Prostate gland (tissue), 2 donors: Measurements from ENCODE around the gene PTGR2.

Source experiments
- CTCF ChIP-seq, 4 experiments: fragments of 200-600 bp in 2 of 4; fragments of 450-650 bp in 2 of 4; sonication (generic) in 2 of 4; IDR thresholded peaks; 1 replicate in 3 of 4; 2 replicates in 1 of 4; pipeline ENCODE4 v1.5.1; 2016 to 2019; ENCODE audit warnings: antibody characterized with exemption in 4 of 4, mild to moderate bottlenecking in 2 of 4, moderate library complexity in 2 of 4
- POLR2A ChIP-seq: fragments of 450-650 bp; IDR thresholded peaks from one replicate; pipeline ENCODE4 v1.6.1; 2016; ENCODE audit warnings: antibody characterized with exemption, mild to moderate bottlenecking
- POLR2AphosphoS5 ChIP-seq: sonication (generic); formaldehyde crosslinking; IDR thresholded peaks from one replicate; pipeline ENCODE4 v1.6.1; 2017; ENCODE audit warnings: antibody characterized with exemption

- TF ChIP-seq POLR2AphosphoS5 (no peak), CTCF (IDR thresholded peaks at IDR 0.05) (no peak), POLR2A (no peak)
Measured at GRCh38 chr14:73833034-73833433, 18.6 kb upstream of the PTGR2 start.
